ENCODE measurements around the gene CCNY. TPM values are rescaled to one million over a fixed set of nuclear protein-coding genes. Genes with fewer than 3 reads are reported as not detected.

The CCNY gene
- total RNA-seq, 3 donors from 2014 or later, result 54.8 to 61.6 (median 58.9) TPM

- H3K36me3 Mint-ChIP-seq (ENCODE audit: insufficient read depth), result no peaks in the 10 kb centered on the region
- peaks cover 42% of the 10 kb centered on the region for H3K4me1 Mint-ChIP-seq (ENCODE audit: low read depth)
Observed at GRCh38 chr10:35467186-35467585, 130.9 kb downstream of the CCNY start.

GRCh38 chr10:35470248-35470924 lies 134.1 kb downstream of the CCNY start:
- Mint-ChIP-seq H3K36me3 (ENCODE audit: insufficient read depth) (peaks cover 2% of the 10 kb centered on the region), H3K4me1 (ENCODE audit: low read depth) (peaks cover 44% of the 10 kb centered on the region), H3K27me3 (ENCODE audit: low read depth) (no peaks in the 10 kb centered on the region), H3K9me3 (no peaks in the 10 kb centered on the region), H3K4me3 (no peak overlapping the region)
- no peak for DNase-seq
- ATAC-seq, result no peak

More at GRCh38 chr10:35467186-35467585, 130.9 kb downstream of the CCNY start:
- no peak for DNase-seq
- Mint-ChIP-seq H3K9me3 (no peaks in the 10 kb centered on the region), H3K4me3 (no peak overlapping the region), H3K27me3 (ENCODE audit: low read depth) (no peaks in the 10 kb centered on the region)
- no peak for ATAC-seq

GRCh38 chr10:35470925-35471315 lies 134.6 kb downstream of the CCNY start:
- Mint-ChIP-seq H3K9me3 (no peaks in the 10 kb centered on the region), H3K4me3 (no peak overlapping the region), H3K27me3 (ENCODE audit: low read depth) (no peaks in the 10 kb centered on the region), H3K36me3 (ENCODE audit: insufficient read depth) (peaks cover 2% of the 10 kb centered on the region), H3K4me1 (ENCODE audit: low read depth) (peaks cover 44% of the 10 kb centered on the region)
- no peak for ATAC-seq
- no peak for DNase-seq

GRCh38 chr10:35471435-35471834 lies 135.1 kb downstream of the CCNY start:
- H3K36me3 Mint-ChIP-seq (ENCODE audit: insufficient read depth), result peaks cover 2% of the 10 kb centered on the region
- ATAC-seq (no peak), DNase-seq (no peak)
- no peaks in the 10 kb centered on the region for H3K27me3 Mint-ChIP-seq (ENCODE audit: low read depth)
- H3K4me1 Mint-ChIP-seq (ENCODE audit: low read depth), result peaks cover 44% of the 10 kb centered on the region
- H3K9me3 Mint-ChIP-seq, result no peaks in the 10 kb centered on the region
- H3K4me3 Mint-ChIP-seq, result no peak overlapping the region

GRCh38 chr10:35480142-35480541 lies 143.8 kb downstream of the CCNY start:
- Mint-ChIP-seq H3K4me3 (peak overlapping the region; percentile 35), H3K9me3 (no peaks in the 10 kb centered on the region), H3K4me1 (ENCODE audit: low read depth) (peaks cover 14% of the 10 kb centered on the region), H3K27me3 (ENCODE audit: low read depth) (no peaks in the 10 kb centered on the region), H3K36me3 (ENCODE audit: insufficient read depth) (peaks cover 9% of the 10 kb centered on the region)
- DNase-seq, result no peak
- ATAC-seq, result no peak

GRCh38 chr10:35481413-35481812 lies 145.1 kb downstream of the CCNY start:
- ATAC-seq (no peak), DNase-seq (no peak)
- H3K4me1 Mint-ChIP-seq (ENCODE audit: low read depth), result peaks cover 18% of the 10 kb centered on the region
- H3K9me3 Mint-ChIP-seq, result no peaks in the 10 kb centered on the region
- H3K36me3 Mint-ChIP-seq (ENCODE audit: insufficient read depth), result peaks cover 15% of the 10 kb centered on the region
- H3K27me3 Mint-ChIP-seq (ENCODE audit: low read depth), result no peaks in the 10 kb centered on the region
- H3K4me3 Mint-ChIP-seq, result no peak overlapping the region

GRCh38 chr10:35486297-35486990 lies 150.1 kb downstream of the CCNY start:
- H3K9me3 Mint-ChIP-seq, result no peaks in the 10 kb centered on the region
- no peak overlapping the region for H3K4me3 Mint-ChIP-seq
- H3K27me3 Mint-ChIP-seq (ENCODE audit: low read depth), result no peaks in the 10 kb centered on the region
- peaks cover 23% of the 10 kb centered on the region for H3K4me1 Mint-ChIP-seq (ENCODE audit: low read depth)
- DNase-seq (no peak), ATAC-seq (no peak)
- H3K36me3 Mint-ChIP-seq (ENCODE audit: insufficient read depth), result peaks cover 38% of the 10 kb centered on the region

- Mint-ChIP-seq H3K27me3 (ENCODE audit: low read depth) (no peaks in the 10 kb centered on the region), H3K4me3 (no peak overlapping the region), H3K9me3 (no peaks in the 10 kb centered on the region), H3K4me1 (ENCODE audit: low read depth) (peaks cover 27% of the 10 kb centered on the region), H3K36me3 (ENCODE audit: insufficient read depth) (peaks cover 41% of the 10 kb centered on the region)
- ATAC-seq (no peak), DNase-seq (no peak)
Observed at GRCh38 chr10:35487336-35488034, 151.2 kb downstream of the CCNY start.

GRCh38 chr10:35488228-35488627 lies 151.9 kb downstream of the CCNY start:
- no peaks in the 10 kb centered on the region for H3K9me3 Mint-ChIP-seq
- H3K4me1 Mint-ChIP-seq (ENCODE audit: low read depth), result peaks cover 34% of the 10 kb centered on the region
- ATAC-seq (no peak), DNase-seq (no peak)
- no peaks in the 10 kb centered on the region for H3K27me3 Mint-ChIP-seq (ENCODE audit: low read depth)
- peaks cover 41% of the 10 kb centered on the region for H3K36me3 Mint-ChIP-seq (ENCODE audit: insufficient read depth)
- no peak overlapping the region for H3K4me3 Mint-ChIP-seq

GRCh38 chr10:35492386-35493195 lies 156.3 kb downstream of the CCNY start:
- H3K4me1 Mint-ChIP-seq (ENCODE audit: low read depth), result peaks cover 52% of the 10 kb centered on the region
- H3K9me3 Mint-ChIP-seq, result no peaks in the 10 kb centered on the region
- no peak for ATAC-seq
- DNase-seq, result no peak
- no peak overlapping the region for H3K4me3 Mint-ChIP-seq
- H3K36me3 Mint-ChIP-seq (ENCODE audit: insufficient read depth), result peaks cover 15% of the 10 kb centered on the region
- no peaks in the 10 kb centered on the region for H3K27me3 Mint-ChIP-seq (ENCODE audit: low read depth)

GRCh38 chr10:35493196-35494118 lies 157.1 kb downstream of the CCNY start:
- H3K4me3 Mint-ChIP-seq, result no peak overlapping the region
- no peaks in the 10 kb centered on the region for H3K9me3 Mint-ChIP-seq
- no peaks in the 10 kb centered on the region for H3K27me3 Mint-ChIP-seq (ENCODE audit: low read depth)
- no peak for ATAC-seq
- no peak for DNase-seq
- H3K36me3 Mint-ChIP-seq (ENCODE audit: insufficient read depth), result peaks cover 10% of the 10 kb centered on the region
- peaks cover 59% of the 10 kb centered on the region for H3K4me1 Mint-ChIP-seq (ENCODE audit: low read depth)

- H3K27me3 Mint-ChIP-seq (ENCODE audit: low read depth), result no peaks in the 10 kb centered on the region
- H3K9me3 Mint-ChIP-seq, result no peaks in the 10 kb centered on the region
- H3K4me3 Mint-ChIP-seq, result no peak overlapping the region
Observed at GRCh38 chr10:35495521-35496119, 159.3 kb downstream of the CCNY start.

GRCh38 chr10:35497909-35498308 lies 161.6 kb downstream of the CCNY start:
- DNase-seq (no peak), ATAC-seq (no peak)
- Mint-ChIP-seq H3K9me3 (no peaks in the 10 kb centered on the region), H3K4me1 (ENCODE audit: low read depth) (peaks cover 51% of the 10 kb centered on the region), H3K4me3 (no peak overlapping the region), H3K36me3 (ENCODE audit: insufficient read depth) (peaks cover 11% of the 10 kb centered on the region), H3K27me3 (ENCODE audit: low read depth) (no peaks in the 10 kb centered on the region)

More at GRCh38 chr10:35495521-35496119, 159.3 kb downstream of the CCNY start:
- ATAC-seq (no peak), DNase-seq (no peak)
- Mint-ChIP-seq H3K4me1 (ENCODE audit: low read depth) (peaks cover 64% of the 10 kb centered on the region), H3K36me3 (ENCODE audit: insufficient read depth) (peaks cover 6% of the 10 kb centered on the region)

Data from activated T-cell treated with anti-CD3 and anti-CD28 coated beads, Interleukin-2, amount 50 U/mL, for 4 hours (primary cell).